Erythroblast (primary cell): Measurements from ENCODE around the gene STK39.

ENCODE experiments used
- DNase-seq, 2 experiments: peaks; one replicate each; lab custom pipeline; 2025; lab: John Stamatoyannopoulos, UW
- GATA1 ChIP-seq: IDR thresholded peaks from 2 replicates; pipeline ENCODE4 v1.6.1; 2011; ENCODE audit warnings: low read depth, mild to moderate bottlenecking, control low read depth, low read length, moderate library complexity
- POLR2A ChIP-seq: IDR thresholded peaks from 2 replicates; pipeline ENCODE4 v1.6.1; 2011; ENCODE audit warnings: mild to moderate bottlenecking, low read length

STK39 gene

GRCh38 chr2:168186452-168186851 lies 60.9 kb downstream of the STK39 start:
- TF ChIP-seq GATA1, result no peak
- TF ChIP-seq POLR2A, result no peak
- DNase-seq, result no peak

GRCh38 chr2:168185583-168186274 lies 61.7 kb downstream of the STK39 start:
- TF ChIP-seq POLR2A (no peak), GATA1 (no peak)
- DNase-seq, result no peak

GRCh38 chr2:168184681-168185513 lies 62.5 kb downstream of the STK39 start:
- no peak for DNase-seq
- TF ChIP-seq GATA1 (no peak), POLR2A (no peak)

GRCh38 chr2:168183308-168183997 lies 63.9 kb downstream of the STK39 start:
- DNase-seq, result no peak
- no peak for TF ChIP-seq POLR2A
- no peak for TF ChIP-seq GATA1

- TF ChIP-seq POLR2A (no peak), GATA1 (no peak)
- DNase-seq, result no peak
Measured at GRCh38 chr2:168182550-168183249, 64.7 kb downstream of the STK39 start.

- no peak for DNase-seq
- TF ChIP-seq GATA1 (no peak), POLR2A (no peak)
Measured at GRCh38 chr2:168181825-168182224, 65.6 kb downstream of the STK39 start.

GRCh38 chr2:168180914-168181313 lies 66.5 kb downstream of the STK39 start:
- DNase-seq, result no peak
- TF ChIP-seq POLR2A (no peak), GATA1 (no peak)

- no peak for DNase-seq
- TF ChIP-seq GATA1 (no peak), POLR2A (no peak)
Measured at GRCh38 chr2:168180483-168180882, 66.9 kb downstream of the STK39 start.

GRCh38 chr2:168179592-168179991 lies 67.8 kb downstream of the STK39 start:
- TF ChIP-seq GATA1 (no peak), POLR2A (no peak)
- no peak for DNase-seq

- no peak for DNase-seq
- TF ChIP-seq GATA1, result no peak
- TF ChIP-seq POLR2A, result no peak
Measured at GRCh38 chr2:168178520-168179324, 68.7 kb downstream of the STK39 start.

- no peak for DNase-seq
- TF ChIP-seq POLR2A (no peak), GATA1 (no peak)
Measured at GRCh38 chr2:168176402-168176801, 71.0 kb downstream of the STK39 start.

- DNase-seq, result no peak
- no peak for TF ChIP-seq POLR2A
Measured at GRCh38 chr2:168175469-168175868, 71.9 kb downstream of the STK39 start.

- TF ChIP-seq GATA1, result no peak
- no peak for TF ChIP-seq POLR2A
- DNase-seq, result no peak
Measured at GRCh38 chr2:168174756-168175155, 72.6 kb downstream of the STK39 start.
